GM18519 (cell line): ENCODE measurements around the gene CD81.

Source experiments
- ATAC-seq: cut with Tn5 transposase; IDR thresholded peaks from one replicate; pipeline ENCODE4 v1.9.1; 2021; ENCODE audit warnings: mild to moderate bottlenecking, moderate library complexity; ENCODE audit not compliant: unreplicated experiment, low FRiP score

CD81 gene

GRCh38 chr11:2400762-2401435, 23.8 kb downstream of the CD81 start:
- peak; percentile 12 for ATAC-seq

GRCh38 chr11:2401436-2401984, 24.4 kb downstream of the CD81 start:
- ATAC-seq = no peak

- ATAC-seq = no peak
Measured at GRCh38 chr11:2402106-2402505, 25.0 kb downstream of the CD81 start.

- no peak for ATAC-seq
Measured at GRCh38 chr11:2402890-2403645, 26.0 kb downstream of the CD81 start.

- ATAC-seq = no peak
Measured at GRCh38 chr11:2404735-2405196, 27.7 kb downstream of the CD81 start.

- ATAC-seq = no peak
Measured at GRCh38 chr11:2406451-2406850, 29.3 kb downstream of the CD81 start.

GRCh38 chr11:2406878-2407410, 29.8 kb downstream of the CD81 start:
- ATAC-seq = no peak

- no peak for ATAC-seq
Measured at GRCh38 chr11:2408671-2409070, 31.6 kb downstream of the CD81 start.

- ATAC-seq = no peak
Measured at GRCh38 chr11:2409126-2409525, 32.0 kb downstream of the CD81 start.

GRCh38 chr11:2409611-2410468, 32.7 kb downstream of the CD81 start:
- ATAC-seq = no peak

GRCh38 chr11:2410616-2411015, 33.5 kb downstream of the CD81 start:
- ATAC-seq = no peak

GRCh38 chr11:2411446-2412305, 34.6 kb downstream of the CD81 start:
- no peak for ATAC-seq

GRCh38 chr11:2412323-2412722, 35.2 kb downstream of the CD81 start:
- ATAC-seq = no peak

GRCh38 chr11:2413742-2414579, 36.9 kb downstream of the CD81 start:
- no peak for ATAC-seq

- ATAC-seq = no peak
Measured at GRCh38 chr11:2414616-2415015, 37.5 kb downstream of the CD81 start.

- ATAC-seq = no peak
Measured at GRCh38 chr11:2415171-2415570, 38.1 kb downstream of the CD81 start.

- ATAC-seq = no peak
Measured at GRCh38 chr11:2415601-2416380, 38.7 kb downstream of the CD81 start.

GRCh38 chr11:2416765-2417164, 39.7 kb downstream of the CD81 start:
- ATAC-seq = no peak
